ENCODE measurements around the gene GSKIP. TPM values are rescaled to one million over a fixed set of nuclear protein-coding genes. Genes with fewer than 3 reads are reported as not detected.

Gene GSKIP
- 10 to 100 TPM; 22.6 to 37.1 (median 27.4) TPM for total RNA-seq

GRCh38 chr14:96362965-96363750, at the start of gene GSKIP, which contains the start of gene ATG2B:
Gene GSKIP, plus strand, starts transcription at chr14:96363526. Its CDS starts 18,722 bp downstream, at chr14:96382248.
Gene ATG2B, minus strand, starts transcription at chr14:96363341. Its CDS starts 365 bp downstream, at chr14:96362976.
- intact Hi-C loops (cut with DNase I; ENCODE audit: low total_unique reads): no loop called here
- peak within 1 kb of the TSS; percentile 89 for H3K4me3 ChIP-seq (ENCODE audit: low read depth, poor library complexity, severe bottlenecking)
- 0 to 1% methylated on average over 17 to 35 of the region's 92 CpGs for WGBS, 2 donors
- peak; percentile 91 to 99 for DNase-seq (ENCODE audit: low spot score in 2 of 2)
- no peak for TF ChIP-seq POLR2A (IDR thresholded peaks at IDR 0.05)
- TF ChIP-seq CTCF (IDR thresholded peaks at IDR 0.05): no peak

GRCh38 chr14:96316087-96316486, 47.2 kb upstream of the GSKIP start:
- intact Hi-C loops (cut with DNase I; ENCODE audit: low total_unique reads): no loop called here
- TF ChIP-seq CTCF (IDR thresholded peaks at IDR 0.05) (no peak), POLR2A (IDR thresholded peaks at IDR 0.05) (no peak)
- H3K4me3 ChIP-seq (ENCODE audit: low read depth, poor library complexity, severe bottlenecking): no peak overlapping the region
- WGBS, 2 donors: 95 to 96% methylated on average over 3 of the region's 3 CpGs
- DNase-seq (ENCODE audit: low spot score in 2 of 2): no peak

- WGBS, 2 donors: 89% methylated on average over 9 of the region's 9 CpGs
- no peak overlapping the region for H3K4me3 ChIP-seq (ENCODE audit: low read depth, poor library complexity, severe bottlenecking)
- TF ChIP-seq CTCF (IDR thresholded peaks at IDR 0.05): no peak
- no peak for TF ChIP-seq POLR2A (IDR thresholded peaks at IDR 0.05)
- intact Hi-C loops (cut with DNase I; ENCODE audit: low total_unique reads): no loop called here
- DNase-seq (ENCODE audit: low spot score in 2 of 2): no peak
Measured at GRCh38 chr14:96318836-96319235, 44.5 kb upstream of the GSKIP start.

- 91 to 93% methylated on average over 1 of the region's 1 CpG for WGBS, 2 donors
- intact Hi-C loops (cut with DNase I; ENCODE audit: low total_unique reads): no loop called here
- no peak overlapping the region for H3K4me3 ChIP-seq (ENCODE audit: low read depth, poor library complexity, severe bottlenecking)
- TF ChIP-seq POLR2A (IDR thresholded peaks at IDR 0.05) (no peak), CTCF (IDR thresholded peaks at IDR 0.05) (no peak)
- DNase-seq (ENCODE audit: low spot score in 2 of 2): no peak
Measured at GRCh38 chr14:96320605-96321004, 42.7 kb upstream of the GSKIP start.

- no peak for TF ChIP-seq CTCF (IDR thresholded peaks at IDR 0.05)
- TF ChIP-seq POLR2A (IDR thresholded peaks at IDR 0.05): no peak
- intact Hi-C loops (cut with DNase I; ENCODE audit: low total_unique reads): no loop called here
- WGBS, 2 donors: 91 to 96% methylated on average over 7 of the region's 7 CpGs
- H3K4me3 ChIP-seq (ENCODE audit: low read depth, poor library complexity, severe bottlenecking): no peak overlapping the region
- no peak for DNase-seq (ENCODE audit: low spot score in 2 of 2)
Measured at GRCh38 chr14:96324219-96324618, 39.1 kb upstream of the GSKIP start.

Data from lower leg skin (tissue), 4 donors.